MG63 (cell line): ENCODE measurements around the gene KRTAP4-12. TPM values are rescaled to one million over a fixed set of nuclear protein-coding genes. Genes with fewer than 3 reads are reported as not detected.
A peak's percentile ranks its signal among the peaks of the same experiment; 100 is the strongest.
"Not testable (repeated sequence)": the region's sequence is repeated elsewhere in the genome, so short reads cannot be mapped to it uniquely, and the experiment has no call there.

Experiments used
- DNase-seq: peaks from one replicate; pipeline ENCODE4 v3.0.0-alpha.2; 2020
- H3K27me3 ChIP-seq: fragments of 250-450 bp; sonication (Bioruptor Pico); 2 replicates; pipeline ENCODE4 v1.5.1; 2020; ENCODE audit warnings: mild to moderate bottlenecking, moderate library complexity
- H3K36me3 ChIP-seq: fragments of 250-450 bp; sonication (Bioruptor Pico); 2 replicates; pipeline ENCODE4 v1.5.1; 2020; ENCODE audit warnings: mild to moderate bottlenecking, moderate library complexity
- H3K4me3 ChIP-seq: fragments of 250-450 bp; sonication (Bioruptor Pico); 2 replicates; pipeline ENCODE4 v1.5.1; 2020; ENCODE audit warnings: mild to moderate bottlenecking, moderate library complexity
- H3K9me3 ChIP-seq: fragments of 250-450 bp; sonication (Bioruptor Pico); 2 replicates; pipeline ENCODE4 v1.5.1; 2020; ENCODE audit warnings: mild to moderate bottlenecking, moderate library complexity
- total RNA-seq: library from RNA; depleted of rRNA; stranded (reverse); fragments of >200 nt; shearing (Covaris generic); gene quantifications from 2 replicates; pipeline ENCODE4 v1.2.3, GENCODE V29; 2014; ENCODE audit warnings: low replicate concordance

KRTAP4-12 gene
- total RNA-seq, 1 experiment from 2014 or later = not detected

DNA sequence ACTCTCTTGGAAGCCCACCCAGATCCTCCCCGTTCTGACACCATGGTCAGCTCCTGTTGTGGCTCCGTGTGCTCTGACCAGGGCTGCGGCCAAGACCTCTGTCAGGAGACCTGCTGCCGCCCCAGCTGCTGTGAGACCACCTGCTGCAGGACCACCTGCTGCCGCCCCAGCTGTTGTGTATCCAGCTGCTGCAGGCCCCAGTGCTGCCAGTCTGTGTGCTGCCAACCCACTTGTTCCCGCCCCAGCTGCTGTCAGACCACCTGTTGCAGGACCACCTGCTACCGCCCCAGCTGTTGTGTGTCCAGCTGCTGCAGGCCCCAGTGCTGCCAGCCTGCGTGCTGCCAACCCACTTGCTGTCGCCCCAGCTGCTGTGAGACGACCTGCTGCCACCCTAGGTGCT is 18.6 kb downstream of the KRTAP4-12 start, which contains the start of gene KRTAP4-9:
KRTAP4-9 (plus strand) TSS at position 43 of the 400 bp plus-strand sequence; CDS start at position 43, 0 bp downstream.
- H3K27me3 ChIP-seq, H3K9me3 ChIP-seq, DNase-seq, H3K36me3 ChIP-seq, H3K4me3 ChIP-seq: not testable (repeated sequence)

DNA sequence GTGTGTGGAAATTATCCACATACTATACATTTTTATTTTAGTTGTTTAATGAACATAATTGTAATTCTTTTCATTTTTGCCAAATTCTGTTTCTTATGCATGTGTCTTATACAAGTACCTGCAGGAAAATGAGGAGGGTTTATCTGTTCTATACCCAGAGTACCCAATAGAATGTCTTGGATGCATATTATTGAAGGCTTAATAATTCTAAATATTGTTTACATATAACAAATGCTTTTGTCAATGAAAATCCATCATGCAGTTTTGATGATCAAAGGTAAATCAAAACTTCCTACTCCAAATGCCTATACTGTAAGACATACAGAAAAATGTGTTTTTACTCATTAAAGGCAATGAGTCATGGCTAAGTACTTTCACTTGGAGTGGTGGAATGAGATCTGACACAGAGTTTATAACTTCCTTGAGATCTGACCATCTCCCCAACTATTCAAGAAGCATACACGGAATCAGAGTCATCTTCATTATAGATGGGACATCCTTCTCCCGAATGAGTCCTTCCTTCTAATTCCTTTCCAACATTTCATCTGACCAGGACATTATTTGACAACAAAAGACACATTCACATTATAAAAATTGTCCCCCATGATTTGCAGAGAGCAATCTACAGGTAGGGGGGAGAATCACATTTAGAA is 19.5 kb downstream of the KRTAP4-12 start:
- not testable (repeated sequence) for DNase-seq

DNA sequence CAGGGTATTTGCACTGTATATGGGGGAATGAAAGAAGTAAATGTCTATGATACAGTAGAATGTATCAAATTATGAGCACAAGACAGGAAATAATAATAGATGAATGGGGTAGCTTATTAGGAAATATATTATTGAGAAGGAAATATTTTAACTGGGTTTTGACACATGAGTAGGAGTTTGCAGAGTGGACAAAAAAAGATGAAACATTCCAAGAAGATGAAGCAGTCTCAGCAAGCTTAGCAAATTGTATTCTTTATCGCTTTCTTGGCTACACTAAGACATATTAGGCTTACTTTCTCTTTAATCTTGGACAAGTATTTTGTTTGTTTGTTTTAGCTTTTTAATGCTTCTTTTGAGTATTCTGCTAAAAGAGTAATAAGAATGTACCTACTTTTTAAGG is 20.1 kb downstream of the KRTAP4-12 start:
- no peak for DNase-seq

More for the DNA sequence above, 19.5 kb downstream of the KRTAP4-12 start:
- not testable (repeated sequence) for H3K27me3 ChIP-seq, H3K4me3 ChIP-seq, H3K36me3 ChIP-seq, H3K9me3 ChIP-seq

DNA sequence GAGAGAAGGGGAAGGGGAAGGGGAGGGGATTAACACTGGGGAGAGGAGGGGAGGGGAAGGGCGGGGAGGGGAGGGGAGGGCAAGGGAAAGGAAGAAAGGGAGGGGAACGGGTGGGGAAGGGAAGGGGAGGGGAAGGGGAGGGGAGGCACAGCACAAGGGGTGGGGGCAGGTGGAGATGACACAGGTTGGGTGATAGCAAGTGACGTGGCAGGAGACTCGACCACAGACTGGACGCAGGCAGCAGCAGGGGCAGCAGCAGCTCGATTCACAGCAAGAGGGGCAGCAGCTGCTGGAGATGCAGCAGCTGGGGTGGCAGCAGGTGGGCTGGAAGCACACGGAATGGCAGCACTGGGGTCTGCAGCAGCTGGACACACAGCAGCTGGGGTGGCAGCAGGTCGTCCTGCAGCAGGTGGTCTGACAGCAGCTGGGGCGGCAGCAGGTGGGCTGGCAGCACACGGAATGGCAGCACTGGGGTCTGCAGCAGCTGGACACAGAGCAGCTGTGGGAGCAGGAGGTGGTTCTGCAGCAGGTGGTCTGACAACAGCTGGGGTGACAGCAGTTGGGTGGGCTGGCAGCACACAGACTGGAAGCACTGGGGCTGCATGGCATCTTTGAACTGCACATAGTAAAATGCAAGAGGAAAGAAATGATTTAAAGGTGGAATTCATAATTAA is 22.3 kb downstream of the KRTAP4-12 start, which contains the start of gene KRTAP4-16:
KRTAP4-16 (minus strand) TSS at position 624 of the 674 bp plus-strand sequence; CDS start at position 624, 0 bp downstream.
- H3K9me3 ChIP-seq = no peaks in the 10 kb centered on the region; the same call in none of the 2 replicates
- H3K36me3 ChIP-seq = no peaks in the 10 kb centered on the region
- H3K27me3 ChIP-seq = no peaks in the 10 kb centered on the region
- no peak for DNase-seq
- H3K4me3 ChIP-seq = no peak within 1 kb of the TSS

More for the DNA sequence above, 20.1 kb downstream of the KRTAP4-12 start:
- Histone ChIP-seq H3K36me3 (no peaks in the 10 kb centered on the region), H3K4me3 (no peak overlapping the region), H3K27me3 (no peaks in the 10 kb centered on the region), H3K9me3 (peaks cover 6% of the 10 kb centered on the region)

DNA sequence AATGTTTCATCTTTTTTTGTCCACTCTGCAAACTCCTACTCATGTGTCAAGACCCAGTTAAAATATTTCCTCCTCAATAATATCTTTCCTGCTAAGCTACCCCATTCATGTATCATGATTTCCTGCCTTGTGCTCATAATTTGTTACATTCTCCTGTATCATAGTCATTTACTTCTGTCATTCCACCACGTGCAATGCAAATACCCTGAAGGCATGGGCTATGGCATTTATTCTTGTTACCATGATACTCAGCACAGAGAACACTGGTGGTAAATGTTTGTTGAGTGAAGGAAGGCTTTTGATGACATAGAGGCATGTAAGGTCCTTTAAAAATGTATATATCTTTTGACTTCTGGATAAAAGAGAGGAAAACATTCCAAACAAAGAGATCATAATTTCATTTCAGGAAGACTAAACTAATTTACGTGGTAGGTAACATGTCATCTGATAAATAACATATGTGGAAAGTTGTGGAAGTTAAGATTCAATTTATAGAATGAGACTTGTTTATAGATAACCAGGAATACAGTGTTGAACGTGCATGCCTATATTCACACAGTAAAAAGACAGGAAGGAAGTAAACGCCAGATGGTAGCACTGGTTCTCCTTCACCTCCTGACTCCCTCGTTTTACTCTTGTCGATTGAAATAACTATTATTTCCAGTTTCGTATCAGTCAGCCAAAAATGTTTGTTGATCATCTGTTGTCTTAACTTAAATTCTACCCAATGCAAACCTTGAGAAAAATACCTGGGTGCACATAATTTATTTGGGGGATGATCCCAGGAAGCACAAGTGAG is 24.1 kb downstream of the KRTAP4-12 start:
- H3K36me3 ChIP-seq, H3K9me3 ChIP-seq, H3K27me3 ChIP-seq, H3K4me3 ChIP-seq: not testable (repeated sequence)
- peak; percentile 66 for DNase-seq

DNA sequence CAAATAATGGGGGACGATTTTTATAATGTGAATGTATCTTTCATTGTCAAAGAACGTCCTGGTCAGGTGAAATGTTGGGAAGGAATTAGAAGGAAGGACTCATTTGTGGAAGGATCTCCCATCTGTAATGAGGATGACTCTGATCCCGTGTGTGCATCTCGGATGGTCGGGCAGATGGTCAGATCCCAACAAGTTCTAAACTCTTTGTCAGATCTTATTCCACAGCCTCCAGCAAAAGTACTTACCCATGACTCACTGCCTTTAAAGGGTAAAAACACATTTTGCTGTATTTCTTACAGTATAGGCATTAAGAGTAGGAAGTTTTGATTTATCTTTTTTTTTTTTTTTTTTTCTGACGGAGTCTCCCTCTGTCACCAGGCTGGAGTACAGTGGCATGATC is 25.5 kb downstream of the KRTAP4-12 start:
- H3K4me3 ChIP-seq = no peak overlapping the region
- peak; percentile 43 for DNase-seq
- H3K36me3 ChIP-seq = no peaks in the 10 kb centered on the region
- no peaks in the 10 kb centered on the region for H3K9me3 ChIP-seq
- H3K27me3 ChIP-seq = no peaks in the 10 kb centered on the region

DNA sequence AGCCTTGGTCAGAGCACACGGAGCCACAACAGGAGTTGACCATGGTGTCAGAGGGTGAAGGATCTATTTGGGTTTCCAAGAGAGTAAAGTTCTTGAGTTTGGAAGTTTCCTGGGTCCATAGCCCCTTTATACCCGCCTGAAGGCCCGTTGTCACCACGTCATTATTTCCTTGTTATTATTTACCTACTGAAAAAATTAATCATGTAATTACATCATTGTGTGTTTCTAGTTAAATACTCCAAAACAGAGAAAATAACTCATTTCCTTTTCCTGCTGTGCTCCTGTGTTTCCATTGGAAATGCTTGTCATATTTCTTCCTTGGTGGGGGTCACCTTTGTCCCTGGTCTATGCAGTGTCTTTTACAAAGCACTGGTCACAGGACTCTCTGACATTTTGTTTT is 25.9 kb downstream of the KRTAP4-12 start, which contains the start of gene KRTAP4-8:
KRTAP4-8 (minus strand) TSS at position 101 of the 400 bp plus-strand sequence; CDS start at position 43, 58 bp downstream.
- no peak within 1 kb of the TSS for H3K4me3 ChIP-seq
- H3K27me3 ChIP-seq = no peaks in the 10 kb centered on the region
- no peak for DNase-seq
- no peaks in the 10 kb centered on the region for H3K36me3 ChIP-seq
- peaks cover 3% of the 10 kb centered on the region for H3K9me3 ChIP-seq

DNA sequence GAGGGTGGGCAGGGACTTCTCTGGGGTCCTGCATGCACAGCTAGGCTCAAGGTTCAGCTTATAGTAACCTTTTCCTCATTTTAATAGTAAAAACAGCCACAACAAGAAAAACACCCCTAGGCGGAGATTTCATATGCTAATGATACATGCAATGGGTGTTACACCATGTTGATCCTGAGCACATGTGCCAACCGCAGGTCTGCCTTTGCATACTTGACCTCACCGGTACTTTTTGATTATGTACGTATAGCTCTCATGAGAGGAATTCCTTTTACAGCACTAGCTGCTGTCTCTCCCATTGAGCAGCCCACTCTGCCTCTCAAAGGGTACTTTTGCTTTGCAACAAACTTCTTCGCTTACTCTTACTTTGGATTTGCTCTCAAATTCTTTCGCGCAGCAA is 27.9 kb downstream of the KRTAP4-12 start:
- no peaks in the 10 kb centered on the region for H3K36me3 ChIP-seq
- H3K4me3 ChIP-seq = no peak overlapping the region
- no peak for DNase-seq
- peaks cover 6% of the 10 kb centered on the region for H3K9me3 ChIP-seq
- no peaks in the 10 kb centered on the region for H3K27me3 ChIP-seq

DNA sequence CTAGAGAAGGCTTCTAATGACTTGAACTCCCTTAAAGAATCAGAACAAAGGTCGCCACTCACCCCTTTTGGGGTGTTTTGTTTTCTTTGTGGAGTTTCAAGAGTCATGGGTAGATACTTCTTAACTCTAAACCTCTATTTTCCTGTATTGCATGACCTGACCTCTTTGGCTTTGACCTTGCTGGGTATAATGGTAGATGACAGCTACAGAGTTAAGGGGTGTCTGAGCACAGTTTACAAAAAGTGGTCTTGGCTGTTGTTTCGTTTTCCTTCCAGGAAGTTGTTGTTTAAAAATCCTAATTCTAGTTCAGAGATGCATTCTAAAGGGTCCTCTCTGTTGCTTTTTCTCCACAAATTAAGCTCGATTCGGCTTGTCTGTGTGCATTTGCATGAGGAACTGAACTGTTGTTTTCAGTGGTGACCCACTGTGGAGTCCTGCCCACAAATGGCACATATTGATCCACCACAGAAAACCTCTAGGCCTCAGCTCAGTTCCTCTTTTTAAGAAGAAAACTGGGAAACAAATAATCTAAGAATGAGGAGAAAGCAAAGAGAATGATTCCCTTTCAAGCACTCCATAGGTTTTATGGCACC is 35.1 kb downstream of the KRTAP4-12 start:
- not testable (repeated sequence) for DNase-seq, H3K27me3 ChIP-seq, H3K9me3 ChIP-seq, H3K36me3 ChIP-seq, H3K4me3 ChIP-seq

DNA sequence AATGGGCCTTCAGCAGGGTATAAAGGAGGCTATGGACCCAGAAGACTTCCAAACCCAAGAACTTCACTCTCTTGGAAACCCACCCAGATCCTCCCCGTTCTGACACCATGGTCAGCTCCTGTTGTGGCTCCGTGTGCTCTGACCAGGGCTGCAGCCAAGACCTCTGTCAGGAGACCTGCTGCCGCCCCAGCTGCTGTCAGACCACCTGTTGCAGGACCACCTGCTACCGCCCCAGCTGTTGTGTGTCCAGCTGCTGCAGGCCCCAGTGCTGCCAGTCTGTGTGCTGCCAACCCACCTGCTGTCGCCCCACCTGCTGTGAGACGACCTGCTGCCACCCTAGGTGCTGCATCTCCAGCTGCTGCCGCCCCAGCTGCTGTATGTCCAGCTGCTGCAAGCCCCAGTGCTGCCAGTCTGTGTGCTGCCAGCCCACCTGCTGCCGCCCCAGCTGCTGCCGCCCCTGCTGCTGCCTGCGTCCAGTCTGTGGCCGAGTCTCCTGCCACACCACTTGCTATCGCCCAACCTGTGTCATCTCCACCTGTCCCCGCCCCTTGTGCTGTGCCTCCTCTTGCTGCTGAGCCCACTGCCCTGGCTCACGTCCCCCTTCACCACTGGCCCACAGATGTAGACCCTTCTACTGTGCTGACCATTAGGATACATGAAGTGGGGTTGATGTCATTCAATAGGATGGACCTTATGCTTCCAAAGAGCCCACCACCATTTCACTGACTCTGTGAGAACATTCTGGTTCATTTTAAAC is 39.7 kb downstream of the KRTAP4-12 start, which contains the start of gene KRTAP4-7:
KRTAP4-7 (plus strand) TSS at position 51 of the 757 bp plus-strand sequence; CDS start at position 108, 57 bp downstream.
- not testable (repeated sequence) for H3K4me3 ChIP-seq, H3K36me3 ChIP-seq, H3K27me3 ChIP-seq, H3K9me3 ChIP-seq, DNase-seq

DNA sequence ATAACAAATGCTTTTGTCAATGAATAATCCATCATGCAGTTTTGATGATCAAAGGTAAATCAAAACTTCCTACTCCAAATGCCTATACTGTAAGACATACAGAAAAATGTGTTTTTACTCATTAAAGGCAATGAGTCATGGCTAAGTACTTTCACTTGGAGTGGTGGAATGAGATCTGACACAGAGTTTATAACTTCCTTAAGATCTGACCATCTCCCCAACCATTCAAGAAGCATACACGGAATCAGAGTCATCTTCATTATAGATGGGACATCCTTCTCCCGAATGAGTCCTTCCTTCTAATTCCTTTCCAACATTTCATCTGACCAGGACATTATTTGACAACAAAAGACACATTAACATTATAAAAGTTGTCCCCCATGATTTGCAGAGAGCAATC is 40.6 kb downstream of the KRTAP4-12 start:
- H3K4me3 ChIP-seq, H3K36me3 ChIP-seq, DNase-seq, H3K9me3 ChIP-seq, H3K27me3 ChIP-seq: not testable (repeated sequence)

DNA sequence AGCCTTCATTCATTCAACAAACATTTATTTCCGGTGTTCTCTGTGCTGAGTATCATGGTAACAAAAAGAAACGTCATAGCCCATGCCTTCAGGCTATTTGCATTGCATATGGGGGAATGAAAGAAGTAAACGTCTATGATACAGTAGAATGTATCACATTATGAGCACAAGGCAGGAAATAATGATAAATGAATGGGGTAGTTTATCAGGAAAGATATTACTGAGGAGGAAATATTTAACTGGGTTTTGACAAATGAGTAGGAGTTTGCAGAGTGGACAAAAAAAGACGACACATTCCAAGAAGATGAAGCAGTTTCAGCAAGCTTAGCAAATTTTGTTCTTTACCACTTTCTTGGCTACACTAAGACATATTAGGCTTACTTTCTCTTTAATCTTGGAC is 41.4 kb downstream of the KRTAP4-12 start:
- no peaks in the 10 kb centered on the region for H3K9me3 ChIP-seq
- DNase-seq = no peak

DNA sequence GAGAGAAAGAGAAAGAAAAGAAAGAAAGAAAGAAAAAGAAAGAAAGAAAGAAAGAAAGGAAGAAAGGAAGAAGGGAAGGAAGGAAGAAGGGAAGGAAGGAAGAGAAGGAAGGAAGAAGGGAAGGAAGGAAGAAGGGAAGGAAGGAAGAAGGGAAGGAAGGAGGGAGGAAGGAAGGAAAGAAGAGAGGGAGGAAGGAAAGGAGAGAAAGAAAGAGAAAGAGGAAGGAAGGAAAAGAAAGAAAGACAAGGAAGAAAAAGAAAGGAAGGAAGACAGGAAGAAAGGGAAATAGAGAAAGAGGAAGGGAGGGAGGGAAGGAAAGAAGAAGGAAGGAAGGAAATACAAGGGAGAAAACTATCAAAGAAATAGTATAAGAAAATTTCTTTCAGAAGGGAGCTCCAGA is 47.2 kb downstream of the KRTAP4-12 start:
- no peaks in the 10 kb centered on the region for H3K9me3 ChIP-seq
- H3K4me3 ChIP-seq = no peak overlapping the region
- H3K27me3 ChIP-seq = no peaks in the 10 kb centered on the region
- H3K36me3 ChIP-seq = no peaks in the 10 kb centered on the region
- no peak for DNase-seq

More for the DNA sequence above, 41.4 kb downstream of the KRTAP4-12 start:
- no peaks in the 10 kb centered on the region for H3K36me3 ChIP-seq
- H3K4me3 ChIP-seq = no peak overlapping the region
- no peaks in the 10 kb centered on the region for H3K27me3 ChIP-seq

DNA sequence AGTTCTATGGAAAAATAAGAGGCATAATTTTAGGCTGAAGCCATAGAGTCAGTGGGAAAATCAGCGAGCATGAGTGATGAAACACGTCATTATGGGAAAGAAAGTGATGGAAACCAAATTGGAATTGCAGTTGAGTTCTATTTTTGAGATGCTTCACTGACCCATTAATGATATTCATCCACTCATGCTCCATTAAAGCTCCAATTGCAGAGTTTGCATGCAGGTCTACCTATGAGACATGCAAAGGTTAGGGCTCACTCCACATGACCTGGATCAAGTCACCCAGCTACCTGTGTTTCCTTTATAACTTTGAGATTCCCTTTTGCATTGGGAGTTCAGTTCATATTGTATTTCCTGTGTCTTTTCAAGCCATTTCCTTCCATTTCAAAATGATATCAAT is 50.3 kb downstream of the KRTAP4-12 start:
- no peak overlapping the region for H3K4me3 ChIP-seq
- H3K9me3 ChIP-seq = no peaks in the 10 kb centered on the region
- no peak for DNase-seq

More for the DNA sequence above, 50.3 kb downstream of the KRTAP4-12 start:
- no peaks in the 10 kb centered on the region for H3K27me3 ChIP-seq
- no peaks in the 10 kb centered on the region for H3K36me3 ChIP-seq
